Hematopoietic multipotent progenitor cell treated with erythropoietin and hydrocortisone succinate and interleukin-3 and kit ligand, for 8 days (in vitro differentiated cells): ENCODE results near the gene ARID4A.
"Not testable (repeated sequence)": the region's sequence is repeated elsewhere in the genome, so short reads cannot be mapped to it uniquely, and the experiment has no call there.

ENCODE experiments used
- DNase-seq: peaks from one replicate; pipeline ENCODE4 v3.0.0-alpha.2; 2015

ARID4A gene

DNA sequence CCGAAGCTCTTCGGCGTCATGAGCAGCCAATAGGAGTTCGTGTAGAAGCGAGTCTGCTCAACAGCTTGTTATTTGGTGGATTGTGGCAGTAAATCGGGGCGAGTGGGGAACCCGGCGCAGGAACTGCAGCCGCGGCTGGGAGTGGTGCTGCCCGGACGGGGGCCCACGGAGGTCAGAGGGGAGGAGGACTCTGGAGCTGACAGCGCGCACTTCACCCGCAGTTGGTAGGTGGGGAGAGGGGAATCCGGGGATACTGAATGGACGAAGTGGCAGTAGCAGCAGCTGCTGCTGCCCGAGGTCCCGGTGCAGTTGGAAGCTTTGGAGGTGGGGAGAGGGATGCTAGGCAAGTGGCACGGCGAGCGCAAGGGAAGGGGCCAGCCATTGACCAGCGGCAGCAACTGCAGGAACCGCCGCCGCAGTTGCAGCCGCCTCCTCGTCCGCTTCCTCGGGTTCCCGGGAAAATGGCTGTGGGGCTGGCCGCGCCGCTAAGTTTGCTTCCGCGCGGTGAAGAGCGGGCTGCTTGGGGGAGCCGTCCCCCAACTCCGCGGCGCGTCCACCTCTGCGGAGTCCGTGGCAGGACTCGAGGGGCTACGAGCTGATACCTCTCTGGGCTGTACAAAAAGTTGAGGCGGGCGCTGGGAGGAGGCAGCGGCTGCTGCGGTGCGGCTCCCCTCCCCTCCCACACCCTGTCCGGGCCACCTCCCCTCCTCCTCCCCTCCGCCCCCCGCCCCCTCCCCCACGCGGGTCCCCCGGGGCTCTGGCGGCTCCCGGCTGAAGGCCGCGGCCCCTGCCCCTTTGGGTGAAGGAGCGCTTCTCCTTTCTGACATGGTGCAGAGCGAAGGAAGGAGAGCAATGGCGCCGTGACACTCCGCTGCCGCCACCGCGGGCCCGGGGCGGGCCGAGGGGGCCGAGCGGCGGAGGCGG, at the start of gene ARID4A:
Gene ARID4A, plus strand, starts transcription at position 79 of the 924 bp plus-strand sequence. CDS start 1,300 bp downstream, outside the sequence.
- peak; percentile 23 for DNase-seq

DNA sequence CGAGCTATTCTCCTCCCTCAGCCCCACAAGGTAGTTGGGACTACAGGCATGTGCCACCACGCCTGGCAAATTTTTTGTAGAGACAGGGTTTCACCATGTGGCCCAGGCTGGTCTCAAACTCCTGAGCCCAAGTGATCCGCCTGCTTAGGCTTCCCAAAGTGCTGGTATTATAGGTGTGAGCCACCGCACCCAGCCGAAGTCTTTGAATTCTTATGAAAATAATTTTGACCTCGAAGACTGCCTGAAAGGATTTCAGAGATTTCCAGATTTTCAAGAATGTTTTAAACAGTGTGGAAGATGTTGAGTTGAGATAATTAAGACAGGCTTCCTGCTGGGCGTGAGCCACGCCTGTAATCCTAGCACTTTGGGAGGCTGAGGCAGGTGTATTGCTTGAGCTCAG, 48.7 kb upstream of the ARID4A start:
- no peak for DNase-seq

DNA sequence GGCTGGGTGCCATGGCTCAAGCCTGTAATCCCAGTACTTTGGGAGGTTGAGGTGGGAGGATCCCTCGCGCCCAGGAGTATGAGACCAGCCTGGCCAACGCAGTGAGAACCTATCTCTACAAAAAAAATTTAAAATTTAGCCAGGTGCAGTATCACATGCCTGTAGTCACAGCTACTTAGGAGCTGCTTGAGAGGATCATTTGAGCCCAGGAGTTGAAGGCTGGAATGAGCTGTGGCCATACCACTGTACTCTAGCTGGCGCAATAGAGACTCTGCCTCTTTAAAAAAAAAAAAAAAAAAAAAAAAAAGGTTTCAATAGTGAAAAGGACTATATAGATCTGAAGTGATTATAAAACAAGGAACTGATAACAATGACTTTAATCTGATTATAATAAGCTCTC, 40.2 kb upstream of the ARID4A start:
- no peak for DNase-seq

DNA sequence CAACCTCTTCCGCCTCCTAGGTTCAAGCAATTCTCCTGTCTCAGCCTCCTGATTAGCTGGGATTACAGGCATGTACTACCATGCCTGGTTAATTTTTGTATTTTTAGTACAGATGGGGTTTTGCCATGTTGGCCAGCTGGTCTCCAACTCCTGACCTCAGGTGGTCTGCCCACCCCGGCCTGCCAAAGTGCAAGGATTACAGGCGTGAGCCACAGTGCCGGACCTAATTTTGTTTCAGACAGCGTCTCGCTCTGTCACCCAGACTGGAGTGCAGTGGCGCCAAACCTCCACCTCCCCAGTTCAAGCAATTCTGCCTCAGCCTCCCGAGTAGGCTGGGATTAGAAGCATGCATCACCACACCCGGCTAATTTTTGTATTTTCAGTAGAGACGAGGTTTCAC, 36.4 kb upstream of the ARID4A start:
- DNase-seq: not testable (repeated sequence)

- no peak for DNase-seq
Measured at GRCh38 chr14:58265401-58265800, 33.0 kb upstream of the ARID4A start.

GRCh38 chr14:58270628-58271027, 27.7 kb upstream of the ARID4A start:
- no peak for DNase-seq

GRCh38 chr14:58272588-58273372, 25.6 kb upstream of the ARID4A start:
- peak; percentile 48 for DNase-seq

GRCh38 chr14:58274881-58275280, 23.5 kb upstream of the ARID4A start:
- no peak for DNase-seq

DNA sequence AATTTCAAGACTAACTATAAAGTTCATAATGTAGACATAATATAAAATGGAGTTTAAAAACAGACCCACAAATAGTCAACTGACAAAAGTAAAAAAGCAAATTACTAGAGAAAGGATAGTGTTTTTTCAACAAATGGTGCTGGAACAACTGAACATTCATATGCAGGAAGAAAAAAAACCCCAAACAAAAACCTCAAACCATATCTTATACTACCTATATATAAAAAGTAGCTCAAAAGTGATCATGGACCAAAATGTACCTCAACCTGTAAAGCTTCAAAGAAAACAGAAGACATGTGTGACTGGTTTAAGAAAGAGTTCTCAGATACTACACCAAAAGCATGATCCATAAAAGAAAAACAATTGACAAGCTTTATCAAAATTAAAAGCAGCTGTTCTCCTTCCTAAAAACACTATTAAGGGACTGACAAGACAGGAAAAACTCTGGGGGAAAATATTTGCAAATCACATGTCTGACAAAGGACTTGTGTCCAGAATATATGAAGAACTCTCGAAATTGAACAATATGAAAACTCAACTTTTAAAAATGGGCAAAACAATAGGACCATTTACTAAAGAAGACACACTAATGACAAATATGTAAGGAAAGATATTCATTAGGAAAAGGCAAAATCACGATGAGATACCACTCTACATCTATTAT, 22.7 kb upstream of the ARID4A start:
- no peak for DNase-seq

DNA sequence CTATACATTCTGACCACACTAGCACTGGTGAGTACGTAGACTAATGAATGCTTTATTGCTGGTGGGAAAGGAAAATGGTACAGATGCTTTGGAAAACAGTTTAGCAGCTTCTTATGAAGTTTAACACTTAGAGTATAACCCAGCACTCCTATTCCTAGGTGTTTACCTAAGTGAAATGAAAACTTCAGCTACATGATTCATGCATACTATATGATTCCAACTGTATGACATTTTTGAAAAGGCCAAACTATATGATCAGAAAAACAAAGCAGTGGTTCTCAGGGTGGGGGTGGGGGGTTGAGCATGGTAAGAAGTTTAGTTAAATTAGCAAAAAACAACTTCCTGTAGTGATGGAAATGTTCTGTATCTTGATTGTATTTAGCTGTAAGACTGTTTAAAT, 22.1 kb upstream of the ARID4A start:
- no peak for DNase-seq

GRCh38 chr14:58278177-58278576, 20.2 kb upstream of the ARID4A start:
- no peak for DNase-seq

GRCh38 chr14:58280954-58281787, 17.2 kb upstream of the ARID4A start:
- DNase-seq: peak; percentile 67

- no peak for DNase-seq
Measured at GRCh38 chr14:58281969-58282368, 16.4 kb upstream of the ARID4A start.

DNA sequence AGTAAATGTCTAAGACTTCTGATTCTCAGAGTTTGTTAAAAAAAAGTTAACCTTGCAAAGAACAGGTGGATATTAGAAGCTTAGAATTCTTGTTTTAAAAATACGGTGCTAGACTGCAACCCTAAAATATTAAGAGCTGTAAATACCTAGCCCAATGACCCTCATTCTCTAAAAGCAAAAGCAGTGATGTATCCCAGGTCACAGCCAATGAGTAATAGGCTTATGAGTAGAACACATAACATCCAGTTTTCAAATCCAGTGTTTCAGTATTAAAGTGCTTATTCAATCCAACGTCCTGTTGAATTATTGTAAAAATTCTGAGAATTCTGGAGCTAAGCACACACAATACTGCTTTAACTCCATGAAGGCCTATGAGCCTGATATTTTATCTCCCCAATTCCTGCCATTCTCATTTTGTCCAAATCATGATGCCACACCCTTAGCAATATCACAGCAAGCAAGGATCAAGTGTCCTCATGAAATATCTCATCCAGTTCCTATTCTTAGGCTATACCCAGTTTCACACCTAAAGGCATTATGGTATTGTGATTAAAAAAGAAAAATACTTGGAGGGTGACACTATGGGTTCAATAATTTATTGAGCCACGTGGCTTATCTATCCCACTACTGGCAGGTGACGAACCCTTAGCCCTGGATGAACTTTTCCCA, 15.3 kb upstream of the ARID4A start:
- DNase-seq: no peak

GRCh38 chr14:58283730-58284129, 14.6 kb upstream of the ARID4A start:
- DNase-seq: no peak

DNA sequence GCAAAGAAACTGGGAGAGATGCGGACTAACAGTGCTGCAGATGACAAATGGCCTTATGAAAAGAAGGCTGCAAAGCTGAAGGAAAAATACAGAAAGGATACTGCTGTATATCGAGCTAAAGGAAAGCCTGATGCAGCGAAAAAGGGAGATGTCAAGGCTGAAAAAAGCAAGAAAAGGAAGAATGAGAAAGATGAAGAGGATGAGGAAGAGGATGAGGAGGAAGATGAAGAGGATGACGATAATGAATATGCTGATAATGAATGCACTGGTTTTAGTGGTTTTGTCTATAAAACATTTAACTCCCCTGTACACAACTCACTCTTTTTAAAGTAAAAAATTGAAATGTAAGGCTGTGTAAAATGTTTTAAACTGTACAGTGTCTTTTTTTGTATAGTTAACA, 13.2 kb upstream of the ARID4A start:
- no peak for DNase-seq

DNA sequence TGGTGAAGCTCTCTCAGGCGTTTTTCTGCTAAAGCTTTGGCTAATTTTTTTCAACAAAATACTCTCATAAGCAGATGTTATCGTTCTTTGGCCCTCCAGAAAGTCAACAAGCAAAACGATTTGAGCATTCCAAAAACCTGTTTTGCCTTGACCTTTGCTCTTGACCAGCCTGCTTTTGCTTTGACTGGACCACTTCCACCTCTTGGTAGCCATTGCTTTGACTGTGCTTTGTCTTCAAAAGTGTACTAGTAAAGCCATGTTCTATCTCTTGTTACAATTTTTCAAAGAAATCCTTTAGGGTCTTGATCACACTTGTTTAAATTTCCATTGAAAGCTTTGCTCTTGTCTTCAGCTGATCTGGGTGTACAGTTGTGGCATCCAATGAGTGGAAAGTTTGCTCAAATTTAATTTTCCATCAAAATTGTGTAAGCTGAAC, 10.7 kb upstream of the ARID4A start:
- no peak for DNase-seq

DNA sequence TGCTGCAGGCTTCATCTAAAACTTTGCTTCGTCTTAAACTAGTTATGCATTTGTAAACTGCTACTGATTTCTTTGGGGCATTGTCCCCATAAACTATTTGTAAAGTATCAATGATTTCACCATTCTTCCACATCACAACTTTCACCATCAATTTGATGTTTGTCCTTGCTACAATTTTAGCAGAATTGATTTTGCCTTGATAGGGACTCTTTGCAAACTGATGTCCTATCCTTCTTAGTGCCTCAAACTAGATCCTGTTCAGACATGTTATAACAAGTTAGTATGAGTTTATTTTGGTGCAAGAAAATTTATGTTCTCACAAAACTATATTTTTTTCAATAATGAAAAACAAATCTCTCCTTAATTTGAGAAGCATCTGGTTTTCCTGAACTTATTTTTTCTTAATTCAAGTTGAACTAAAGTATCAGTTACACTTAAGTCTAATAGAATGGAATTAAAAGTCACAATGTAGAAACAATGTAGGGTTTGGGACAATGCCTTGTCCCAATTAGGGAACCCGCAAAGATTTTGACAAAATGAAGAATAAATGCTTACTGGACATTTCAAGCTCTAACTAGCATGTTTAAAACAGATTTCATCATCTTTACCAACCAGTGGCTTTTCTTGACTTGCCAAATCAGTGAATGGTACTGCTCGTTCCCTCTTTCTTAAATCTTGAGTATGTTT, 10.1 kb upstream of the ARID4A start:
- no peak for DNase-seq

- DNase-seq: peak; percentile 64
Measured at GRCh38 chr14:58291646-58292045, 6.7 kb upstream of the ARID4A start.

- DNase-seq: no peak
Measured at GRCh38 chr14:58292187-58292586, 6.2 kb upstream of the ARID4A start.

- no peak for DNase-seq
Measured at GRCh38 chr14:58294201-58294600, 4.2 kb upstream of the ARID4A start.
